ENCODE results near the gene LPO.

GRCh38 chr17:58301504-58302150, 63.2 kb downstream of the LPO start:
- TF ChIP-seq CTCF (conservative IDR thresholded peaks at IDR 0.05; ENCODE audit: low read depth, low read length), result no peak
- no peak for TF ChIP-seq EZH2 (IDR thresholded peaks at IDR 0.05; ENCODE audit: low read length, unreplicated experiment)
- no peak for TF ChIP-seq EZH2phosphoT487 (IDR thresholded peaks at IDR 0.05; ENCODE audit: borderline replicate concordance, low read length)

Data from PC-3 (cell line).